Measurements from ENCODE around the gene TEAD2.

Gene TEAD2

GRCh38 chr19:49368711-49369358 is 6.6 kb upstream of the TEAD2 start:
- H3K4me1 ChIP-seq (ENCODE audit: insufficient read depth, low read length), result no peaks in the 10 kb centered on the region; the same call in 1 of the 2 replicates
- no peak overlapping the region for H3K9ac ChIP-seq (ENCODE audit: low read depth, low read length)
- H3K36me3 ChIP-seq (ENCODE audit: insufficient read depth, low read length), result no peaks in the 10 kb centered on the region
- H3K9me3 ChIP-seq (ENCODE audit: control insufficient read depth, insufficient read depth, low read length), result peaks cover 14% of the 10 kb centered on the region

GRCh38 chr19:49366110-49366509 is 3.9 kb upstream of the TEAD2 start:
- H3K4me1 ChIP-seq (ENCODE audit: insufficient read depth, low read length), result no peaks in the 10 kb centered on the region; the same call in 1 of the 2 replicates
- H3K9me3 ChIP-seq (ENCODE audit: control insufficient read depth, insufficient read depth, low read length), result peaks cover 14% of the 10 kb centered on the region
- H3K9ac ChIP-seq (ENCODE audit: low read depth, low read length), result no peak overlapping the region
- H3K36me3 ChIP-seq (ENCODE audit: insufficient read depth, low read length), result no peaks in the 10 kb centered on the region

- H3K9me3 ChIP-seq (ENCODE audit: control insufficient read depth, insufficient read depth, low read length), result peaks cover 8% of the 10 kb centered on the region; the same call in 1 of the 2 replicates
- H3K4me1 ChIP-seq (ENCODE audit: insufficient read depth, low read length), result no peaks in the 10 kb centered on the region; the same call in 1 of the 2 replicates
- peak overlapping the region; percentile 49; the same call in 1 of the 2 replicates for H3K9ac ChIP-seq (ENCODE audit: low read depth, low read length)
- no peaks in the 10 kb centered on the region for H3K36me3 ChIP-seq (ENCODE audit: insufficient read depth, low read length)
Measured at GRCh38 chr19:49364083-49364737, 2.0 kb upstream of the TEAD2 start.

- Histone ChIP-seq H3K4me1 (ENCODE audit: insufficient read depth, low read length) (no peaks in the 10 kb centered on the region; the same call in 1 of the 2 replicates), H3K9ac (ENCODE audit: low read depth, low read length) (peak within 1 kb of the TSS; percentile 97; the same call in 1 of the 2 replicates), H3K36me3 (ENCODE audit: insufficient read depth, low read length) (no peaks in the 10 kb centered on the region; the same call in 1 of the 2 replicates), H3K9me3 (ENCODE audit: control insufficient read depth, insufficient read depth, low read length) (0 out of 2 replicates have a peak, but pooled peaks cover under 1% of the 10 kb centered on the region)
Measured at GRCh38 chr19:49363268-49364082, 1.3 kb upstream of the TEAD2 start, which contains the start of gene DKKL1. TSS of gene DKKL1 (plus strand) at chr19:49363877. CDS start at chr19:49363999, 122 bp downstream.

- Histone ChIP-seq H3K36me3 (ENCODE audit: insufficient read depth, low read length) (no peaks in the 10 kb centered on the region; the same call in 1 of the 2 replicates), H3K9ac (ENCODE audit: low read depth, low read length) (peak overlapping the region; percentile 97; the same call in 1 of the 2 replicates), H3K9me3 (ENCODE audit: control insufficient read depth, insufficient read depth, low read length) (no peaks in the 10 kb centered on the region), H3K4me1 (ENCODE audit: insufficient read depth, low read length) (no peaks in the 10 kb centered on the region; the same call in 1 of the 2 replicates)
Measured at GRCh38 chr19:49362929-49363267, 682 bp upstream of the TEAD2 start.

GRCh38 chr19:49361438-49362047 is 673 bp downstream of the TEAD2 start:
- no peaks in the 10 kb centered on the region for H3K9me3 ChIP-seq (ENCODE audit: control insufficient read depth, insufficient read depth, low read length)
- no peaks in the 10 kb centered on the region; the same call in 1 of the 2 replicates for H3K36me3 ChIP-seq (ENCODE audit: insufficient read depth, low read length)
- no peaks in the 10 kb centered on the region; the same call in 1 of the 2 replicates for H3K4me1 ChIP-seq (ENCODE audit: insufficient read depth, low read length)
- H3K9ac ChIP-seq (ENCODE audit: low read depth, low read length), result peak overlapping the region; percentile 97

- Histone ChIP-seq H3K9ac (ENCODE audit: low read depth, low read length) (no peak overlapping the region), H3K4me1 (ENCODE audit: insufficient read depth, low read length) (no peaks in the 10 kb centered on the region; the same call in 1 of the 2 replicates), H3K36me3 (ENCODE audit: insufficient read depth, low read length) (no peaks in the 10 kb centered on the region; the same call in 1 of the 2 replicates), H3K9me3 (ENCODE audit: control insufficient read depth, insufficient read depth, low read length) (no peaks in the 10 kb centered on the region)
Measured at GRCh38 chr19:49359851-49360820, 2.1 kb downstream of the TEAD2 start.

- H3K4me1 ChIP-seq (ENCODE audit: insufficient read depth, low read length), result no peaks in the 10 kb centered on the region
- no peaks in the 10 kb centered on the region; the same call in 1 of the 2 replicates for H3K36me3 ChIP-seq (ENCODE audit: insufficient read depth, low read length)
- no peak overlapping the region for H3K9ac ChIP-seq (ENCODE audit: low read depth, low read length)
- no peaks in the 10 kb centered on the region for H3K9me3 ChIP-seq (ENCODE audit: control insufficient read depth, insufficient read depth, low read length)
Measured at GRCh38 chr19:49357186-49357585, 5.0 kb downstream of the TEAD2 start.

- H3K9me3 ChIP-seq (ENCODE audit: control insufficient read depth, insufficient read depth, low read length), result no peaks in the 10 kb centered on the region
- H3K36me3 ChIP-seq (ENCODE audit: insufficient read depth, low read length), result peaks cover 2% of the 10 kb centered on the region
- no peak overlapping the region for H3K9ac ChIP-seq (ENCODE audit: low read depth, low read length)
- no peaks in the 10 kb centered on the region for H3K4me1 ChIP-seq (ENCODE audit: insufficient read depth, low read length)
Measured at GRCh38 chr19:49356382-49356781, 5.8 kb downstream of the TEAD2 start.

GRCh38 chr19:49355909-49356353 is 6.3 kb downstream of the TEAD2 start:
- Histone ChIP-seq H3K36me3 (ENCODE audit: insufficient read depth, low read length) (peaks cover 5% of the 10 kb centered on the region), H3K4me1 (ENCODE audit: insufficient read depth, low read length) (no peaks in the 10 kb centered on the region), H3K9me3 (ENCODE audit: control insufficient read depth, insufficient read depth, low read length) (no peaks in the 10 kb centered on the region), H3K9ac (ENCODE audit: low read depth, low read length) (no peak overlapping the region)

GRCh38 chr19:49349567-49349966 is 12.6 kb downstream of the TEAD2 start:
- H3K36me3 ChIP-seq (ENCODE audit: insufficient read depth, low read length), result peaks cover 15% of the 10 kb centered on the region
- H3K9ac ChIP-seq (ENCODE audit: low read depth, low read length), result no peak overlapping the region
- H3K4me1 ChIP-seq (ENCODE audit: insufficient read depth, low read length), result no peaks in the 10 kb centered on the region
- no peaks in the 10 kb centered on the region for H3K9me3 ChIP-seq (ENCODE audit: control insufficient read depth, insufficient read depth, low read length)

GRCh38 chr19:49348305-49349189 is 13.7 kb downstream of the TEAD2 start:
- Histone ChIP-seq H3K9ac (ENCODE audit: low read depth, low read length) (no peak overlapping the region), H3K4me1 (ENCODE audit: insufficient read depth, low read length) (no peaks in the 10 kb centered on the region), H3K9me3 (ENCODE audit: control insufficient read depth, insufficient read depth, low read length) (no peaks in the 10 kb centered on the region), H3K36me3 (ENCODE audit: insufficient read depth, low read length) (peaks cover 15% of the 10 kb centered on the region)

Data from ES-I3 (cell line).